Measurements from ENCODE around the gene PRR3.

DNA sequence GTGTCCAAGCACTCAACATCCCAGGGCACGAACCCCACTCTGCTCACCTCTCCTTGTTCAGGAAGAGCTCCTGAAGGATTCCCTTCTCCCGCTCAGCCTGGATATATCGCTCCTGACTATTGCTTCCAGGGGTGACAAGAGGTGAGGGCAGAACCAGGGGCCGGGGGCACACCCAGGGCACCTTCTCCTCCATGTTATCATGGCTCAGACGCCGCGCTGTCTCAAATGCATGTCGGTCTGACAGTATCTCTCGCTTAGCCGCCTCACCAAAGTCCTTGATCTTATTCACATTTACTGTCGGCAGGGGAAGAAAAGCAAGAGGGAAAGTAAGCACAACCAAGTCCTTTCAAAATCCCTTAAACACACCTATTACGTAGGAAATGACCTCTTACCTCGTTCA lies 46.9 kb downstream of the PRR3 start:
- TF ChIP-seq CTCF (conservative IDR thresholded peaks at IDR 0.05; ENCODE audit: low read length) (no peak), EZH2phosphoT487 (IDR thresholded peaks at IDR 0.05; ENCODE audit: borderline replicate concordance) (no peak)
